Hematopoietic multipotent progenitor cell treated with erythropoietin and hydrocortisone succinate and interleukin-3 and kit ligand, for 17 days (in vitro differentiated cells): Measurements from ENCODE around the gene DNALI1.
"Not testable (repeated sequence)": the region's sequence is repeated elsewhere in the genome, so short reads cannot be mapped to it uniquely, and the experiment has no call there.

ENCODE experiments used
- DNase-seq: peaks from one replicate; pipeline ENCODE4 v3.0.0-alpha.2; 2015; ENCODE audit warnings: low spot score

Gene DNALI1

DNA sequence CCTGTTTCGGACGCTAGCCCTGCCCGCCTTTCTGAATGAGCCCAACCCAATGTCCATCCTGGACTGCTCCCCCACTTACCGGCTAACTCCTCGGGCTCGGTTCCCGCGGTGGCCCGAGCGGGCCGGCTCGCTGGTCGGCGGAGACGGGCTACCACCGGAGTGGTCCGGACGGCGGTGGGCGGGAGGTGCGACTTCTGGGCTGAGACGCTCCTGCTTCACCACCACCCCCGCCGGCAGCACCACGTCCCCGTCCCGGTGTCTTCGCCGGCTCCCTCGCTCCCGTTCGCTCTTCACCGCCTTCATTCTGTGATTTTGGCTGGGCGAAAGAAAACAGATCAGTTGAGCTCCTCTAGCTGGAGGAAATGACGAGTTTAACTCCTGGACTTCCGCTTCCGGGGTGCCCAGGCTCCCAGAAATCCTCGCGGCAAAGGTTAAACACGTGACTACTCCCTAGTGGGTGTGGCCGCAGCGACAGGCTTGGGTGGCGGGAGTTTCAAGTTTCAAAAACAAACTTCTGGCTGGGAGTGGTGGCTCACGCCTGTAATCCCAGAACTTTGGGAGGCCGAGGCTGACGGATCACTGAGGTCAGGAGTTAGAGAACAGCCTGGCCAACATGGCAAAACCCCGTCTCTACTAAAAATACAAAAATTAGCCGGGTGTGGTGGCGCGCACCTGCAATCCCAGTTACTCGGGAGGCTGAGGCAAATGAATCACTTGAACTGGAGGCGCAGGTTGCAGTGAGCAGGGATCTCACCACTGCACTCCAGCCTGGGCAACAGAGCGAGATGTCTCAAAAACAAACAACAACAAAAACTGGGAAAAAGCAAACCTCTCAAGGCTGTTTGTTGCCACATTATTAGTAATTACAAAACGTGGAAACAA lies 2.6 kb upstream of the DNALI1 start, which contains the start of gene SNIP1:
SNIP1 (minus strand) TSS at position 367 of the 882 bp plus-strand sequence; CDS start at position 303, 64 bp downstream.
- peak; percentile 95 for DNase-seq

DNA sequence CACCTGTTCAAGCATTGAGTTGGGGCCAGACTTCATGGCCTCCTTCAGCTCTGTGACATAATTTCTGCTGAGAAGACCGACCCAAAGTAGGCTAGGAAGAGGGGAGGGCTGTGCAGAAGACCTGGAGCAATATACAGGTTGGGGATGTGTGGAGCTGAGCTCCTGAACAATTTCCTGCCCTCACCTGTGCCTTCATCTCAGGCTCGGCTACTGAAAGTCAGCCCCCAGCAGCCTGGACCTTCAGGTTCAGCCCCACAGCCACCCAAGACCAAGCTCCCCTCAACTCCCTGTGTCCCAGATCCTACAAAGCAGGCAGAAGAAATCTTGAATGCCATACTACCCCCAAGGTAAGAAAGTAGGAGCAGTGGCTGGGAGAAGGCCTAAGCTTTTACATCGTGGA lies 662 bp downstream of the DNALI1 start:
- DNase-seq = no peak

DNA sequence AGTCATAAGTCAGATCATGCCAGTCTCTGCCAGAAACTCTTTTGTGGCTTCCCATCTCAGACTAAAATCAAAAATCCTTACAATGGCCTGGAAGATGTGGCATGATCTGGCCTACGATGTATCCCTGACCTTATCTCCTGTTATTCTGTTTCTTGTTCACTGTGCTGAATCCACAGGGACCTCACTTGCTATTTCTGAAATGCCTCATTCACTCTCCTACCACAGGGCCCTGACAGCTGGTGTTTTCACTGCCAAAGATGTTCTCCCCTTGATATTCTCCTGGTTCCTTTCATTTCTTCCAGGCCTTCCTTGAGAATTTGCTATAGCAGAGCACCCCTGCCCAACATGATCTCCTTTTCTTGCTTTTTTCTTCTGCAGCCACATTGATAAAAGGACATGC lies 1.7 kb downstream of the DNALI1 start:
- DNase-seq = no peak

DNA sequence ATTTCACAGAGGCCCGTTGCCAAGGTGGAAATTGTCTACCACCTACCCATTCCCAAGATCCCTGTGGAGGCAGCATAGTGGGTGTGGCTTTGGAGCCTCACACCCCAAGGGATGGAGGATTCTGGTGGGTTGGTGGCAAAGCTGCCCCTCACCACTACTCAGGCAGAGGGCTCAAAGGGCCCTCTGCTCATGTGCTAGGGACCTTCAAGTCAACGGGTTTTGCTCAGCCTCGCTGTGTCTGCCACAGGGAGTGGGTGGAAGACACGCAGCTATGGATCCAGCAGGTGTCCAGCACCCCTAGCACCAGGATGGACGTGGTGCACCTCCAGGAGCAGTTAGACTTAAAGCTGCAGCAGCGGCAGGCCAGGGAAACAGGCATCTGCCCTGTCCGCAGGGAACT lies 2.3 kb downstream of the DNALI1 start:
- no peak for DNase-seq

DNA sequence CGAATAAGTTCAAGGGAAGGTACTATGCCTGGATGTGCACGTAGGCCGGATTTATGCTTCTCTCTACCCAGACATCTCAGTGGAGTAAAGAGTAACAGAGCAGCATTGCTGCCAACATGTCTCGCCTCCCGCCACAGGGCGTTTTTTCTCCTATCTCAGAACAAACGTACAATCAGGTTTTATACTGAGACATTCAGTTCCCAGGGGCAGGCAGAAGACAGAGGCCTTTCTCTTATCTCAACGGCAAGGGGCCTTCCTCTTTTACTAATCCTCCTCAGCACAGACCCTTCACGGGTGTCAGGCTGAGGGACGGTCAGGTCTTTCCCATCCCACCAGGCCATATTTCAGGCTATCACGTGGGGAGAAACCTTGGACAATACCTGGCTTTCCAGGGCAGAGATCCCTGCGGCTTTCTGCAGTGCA lies 3.2 kb downstream of the DNALI1 start:
- not testable (repeated sequence) for DNase-seq

DNA sequence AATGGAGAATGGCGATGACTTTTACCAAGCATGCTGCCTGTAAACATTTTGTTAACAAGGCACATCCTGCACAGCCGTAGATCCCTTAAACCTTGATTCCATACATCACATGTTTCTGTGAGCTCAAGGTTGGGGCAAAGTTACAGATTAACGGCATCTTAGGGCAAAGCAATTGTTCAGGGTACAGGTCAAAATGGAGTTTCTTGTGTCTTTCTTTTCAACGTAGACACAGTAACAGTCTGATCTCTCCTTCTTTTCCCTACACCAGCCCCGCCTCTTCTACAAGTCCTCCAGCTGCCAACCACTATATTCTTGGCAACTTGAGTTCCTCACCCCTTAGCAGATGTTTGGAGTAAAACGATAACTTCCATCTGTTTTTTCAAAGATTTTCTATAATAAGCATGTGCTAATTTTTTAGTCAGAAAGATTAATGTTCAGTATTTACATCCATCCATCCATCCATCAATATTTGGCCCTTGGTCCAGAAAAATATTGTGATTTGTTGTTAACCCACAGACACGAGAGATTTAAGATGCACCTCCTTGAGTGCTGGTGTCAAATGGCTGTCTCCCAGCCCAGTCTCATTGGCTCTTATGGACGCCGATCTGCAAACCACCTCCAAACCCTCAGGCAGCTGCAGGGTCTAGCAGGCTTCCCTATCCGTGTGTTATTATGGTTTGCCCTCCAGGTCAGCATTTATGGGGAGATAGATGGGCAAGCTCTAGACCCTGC lies 3.8 kb downstream of the DNALI1 start:
- no peak for DNase-seq

DNA sequence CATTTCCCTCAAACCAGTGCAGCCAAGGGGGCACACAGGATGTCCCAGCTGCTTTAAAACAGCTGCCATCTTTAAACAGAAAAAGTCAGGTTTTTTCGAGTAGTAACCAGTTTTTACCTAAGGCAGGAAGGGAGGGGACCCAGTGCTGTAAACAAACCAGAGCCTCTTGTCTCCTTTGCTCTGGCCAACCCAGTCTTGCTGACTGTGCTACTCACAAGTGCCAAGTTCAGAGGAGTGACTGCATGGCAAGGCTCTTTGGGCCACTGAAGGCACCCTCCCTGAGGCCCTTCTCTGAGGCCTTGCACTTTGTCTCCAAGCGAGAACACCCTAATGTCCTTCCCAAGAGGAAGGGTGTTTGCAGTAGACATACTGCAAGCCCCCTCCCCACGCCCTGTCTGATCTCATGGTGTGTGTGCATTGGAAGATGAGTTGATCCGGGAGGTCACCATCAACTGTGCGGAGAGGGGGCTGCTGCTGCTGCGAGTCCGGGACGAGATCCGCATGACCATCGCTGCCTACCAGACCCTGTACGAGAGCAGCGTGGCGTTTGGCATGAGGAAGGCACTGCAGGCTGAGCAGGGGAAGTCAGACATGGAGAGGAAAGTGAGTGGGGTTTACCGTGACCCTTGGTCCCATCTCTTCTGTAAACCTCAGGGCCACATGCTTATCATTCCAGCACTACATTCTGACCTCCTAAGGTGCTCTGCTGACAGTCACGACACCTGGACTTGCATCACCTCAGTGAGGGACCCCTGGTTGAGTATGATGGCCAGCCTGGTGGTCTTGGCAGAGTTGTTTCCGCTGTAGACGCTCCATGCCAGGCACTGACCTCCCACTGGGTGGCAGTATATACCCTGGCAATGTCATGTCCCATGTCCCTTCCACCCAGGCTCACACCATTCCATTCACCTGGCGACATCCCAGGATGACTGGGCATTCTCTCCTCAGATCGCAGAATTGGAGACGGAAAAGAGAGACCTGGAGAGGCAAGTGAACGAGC lies 4.7 kb downstream of the DNALI1 start:
- DNase-seq = peak; percentile 52

DNA sequence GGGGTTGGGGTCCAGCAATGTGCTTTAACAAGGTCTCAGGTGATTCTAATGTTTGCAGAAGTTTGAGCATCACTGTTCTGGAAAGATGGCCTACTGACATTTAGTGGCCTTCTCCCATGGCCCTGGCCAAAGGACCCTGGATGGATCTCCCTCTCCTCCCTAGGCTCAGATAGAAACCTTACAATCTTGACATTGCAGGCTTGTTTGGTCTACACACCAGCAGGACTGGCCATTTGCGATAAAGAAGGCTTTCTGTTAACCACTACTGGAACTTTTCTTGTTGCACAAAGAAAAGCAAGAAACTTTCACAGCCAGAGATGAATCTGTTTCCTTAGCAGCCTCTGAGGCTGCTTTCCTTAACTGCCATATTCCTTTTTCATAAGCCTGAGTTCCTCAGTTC lies 6.2 kb downstream of the DNALI1 start:
- DNase-seq = no peak

DNA sequence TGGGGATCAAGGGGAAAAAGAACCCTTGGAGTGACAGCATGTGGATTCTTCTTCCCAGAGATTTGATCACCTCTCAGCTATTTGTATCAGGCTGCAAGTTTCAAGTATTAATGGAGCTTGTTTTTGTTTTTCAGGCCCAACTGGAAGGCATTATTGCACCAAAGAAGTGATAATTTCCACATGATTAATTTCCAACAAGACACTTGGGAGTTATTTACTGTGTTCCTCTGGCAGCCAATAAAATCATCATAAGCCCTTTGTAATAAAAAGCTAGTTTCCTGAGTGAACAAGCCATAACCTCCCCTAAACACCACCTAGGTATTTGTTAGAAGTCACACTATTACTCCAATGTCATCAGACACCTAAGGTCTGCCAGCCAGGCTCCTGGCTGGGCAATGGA lies 8.2 kb downstream of the DNALI1 start:
- no peak for DNase-seq

DNA sequence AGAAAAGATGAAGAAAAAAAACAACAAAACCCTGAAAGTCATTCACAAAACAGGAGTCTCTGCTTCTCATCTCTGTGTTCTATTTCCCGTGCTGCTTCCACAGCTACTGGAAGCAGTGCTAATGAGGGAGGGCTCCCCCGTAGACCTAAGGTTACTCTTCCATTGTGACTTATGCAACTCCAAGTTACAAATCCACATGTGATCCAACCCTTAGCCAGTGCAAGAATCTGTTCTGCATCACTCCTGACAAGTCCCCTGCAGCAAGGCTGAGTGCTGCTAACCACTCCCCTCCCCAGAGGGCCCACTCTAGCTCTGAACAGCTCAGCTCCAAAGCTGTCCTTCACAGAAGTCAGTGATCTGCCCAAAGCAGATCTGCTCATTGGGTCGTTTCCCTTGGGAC lies 10.3 kb downstream of the DNALI1 start:
- DNase-seq = no peak

DNA sequence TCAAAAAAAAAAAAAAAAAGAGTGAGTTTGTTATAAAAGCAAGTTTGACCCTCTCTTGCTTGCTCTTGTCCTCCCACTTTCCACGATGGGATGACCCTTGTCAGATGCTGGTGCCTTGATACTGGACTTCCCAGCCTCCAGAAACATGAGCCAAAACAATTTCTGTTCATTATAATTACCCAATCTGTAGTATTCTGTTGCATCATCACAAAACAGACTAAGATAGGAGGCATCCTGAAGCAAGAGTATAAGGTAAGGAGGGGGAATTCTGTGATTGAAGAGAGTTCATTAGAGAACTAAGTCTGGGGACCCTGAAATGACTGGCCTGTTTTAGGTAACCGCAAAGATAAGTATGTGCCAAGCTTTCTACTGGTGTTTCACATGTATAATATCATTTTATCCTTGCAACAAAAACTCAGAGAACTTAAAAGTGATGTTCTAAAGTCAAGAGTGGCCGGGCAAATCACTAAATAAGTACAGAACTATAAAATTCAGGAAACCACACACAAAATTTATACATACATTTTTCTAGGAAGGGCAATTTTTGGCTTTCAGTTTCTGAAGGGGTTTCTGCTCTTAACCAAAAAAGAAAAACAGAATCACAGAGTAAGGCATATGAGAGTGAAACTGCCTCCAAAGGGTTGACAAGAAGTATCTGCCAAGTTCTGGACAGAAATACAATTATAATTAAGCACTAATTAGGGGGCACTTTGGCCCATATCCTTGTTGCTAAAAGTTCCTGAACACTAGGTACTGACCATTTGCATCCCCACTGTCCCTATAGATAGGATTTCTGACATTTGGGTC lies 14.0 kb downstream of the DNALI1 start:
- no peak for DNase-seq

DNA sequence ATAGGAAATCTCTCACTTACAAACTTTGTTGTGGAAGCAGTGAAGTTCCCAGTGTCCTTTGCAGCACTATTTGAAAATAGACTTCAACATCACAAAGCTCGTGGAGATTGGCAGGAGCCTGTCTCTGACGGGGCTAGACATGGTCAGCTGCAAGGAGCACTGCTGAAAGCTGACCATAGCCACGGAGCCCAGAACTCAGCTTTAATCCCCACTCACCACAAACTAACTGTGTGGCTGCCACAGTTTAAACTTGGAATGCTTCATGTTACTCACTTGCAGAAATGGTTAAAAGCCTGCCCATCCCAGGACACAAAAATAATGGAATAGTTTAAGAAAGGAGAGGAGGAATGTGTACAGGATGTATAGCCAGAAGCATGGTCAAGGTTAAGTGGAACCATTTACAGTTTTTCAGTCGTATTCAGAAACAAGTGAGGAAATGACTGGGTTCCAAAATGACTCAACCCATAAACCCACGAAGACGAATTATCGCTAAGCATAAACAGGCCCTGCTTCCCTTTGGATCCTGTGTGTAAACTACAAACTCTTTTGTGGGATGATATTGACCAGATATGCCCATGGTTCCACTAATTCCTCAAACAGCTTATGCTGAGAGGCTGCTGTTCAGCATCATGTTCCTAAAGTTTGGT lies 18.2 kb downstream of the DNALI1 start:
- DNase-seq = no peak

DNA sequence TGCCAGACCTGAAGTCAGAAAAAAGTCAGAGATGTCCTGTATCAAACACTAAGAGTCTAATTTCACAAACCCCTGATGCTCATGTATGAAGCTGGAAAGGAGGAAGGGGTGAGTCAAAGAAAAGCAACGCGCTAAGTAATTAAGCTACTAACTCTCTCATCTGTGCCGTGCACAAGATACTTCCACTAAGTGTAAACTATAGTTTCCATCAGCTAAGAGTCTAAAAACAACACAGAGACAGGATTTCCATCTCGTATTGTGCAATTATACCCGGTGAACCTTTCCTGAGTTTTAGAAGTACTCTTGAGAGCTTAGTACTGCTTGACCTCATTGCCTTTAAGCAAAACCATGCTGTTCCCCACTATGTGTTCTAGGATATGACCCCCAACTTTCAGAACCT lies 19.0 kb downstream of the DNALI1 start:
- DNase-seq = no peak

DNA sequence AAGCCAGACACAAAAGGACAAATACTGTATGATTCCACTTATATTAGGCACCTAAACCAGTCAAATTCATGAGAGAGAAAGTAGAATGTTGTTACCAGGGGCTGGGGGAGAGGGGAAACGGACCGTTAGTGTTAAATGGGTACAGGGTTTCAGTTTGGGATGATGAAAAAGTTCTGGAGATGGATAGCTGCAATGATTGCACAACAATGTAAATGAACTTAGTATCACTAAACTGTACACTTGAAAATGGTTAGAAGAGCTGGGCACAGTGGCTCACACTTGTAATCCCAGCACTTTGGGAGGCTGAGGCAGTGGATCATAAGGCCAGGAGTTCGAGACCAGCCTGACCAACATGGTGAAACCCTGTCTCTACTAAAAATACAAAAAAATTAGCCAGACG lies 27.8 kb downstream of the DNALI1 start:
- not testable (repeated sequence) for DNase-seq

DNA sequence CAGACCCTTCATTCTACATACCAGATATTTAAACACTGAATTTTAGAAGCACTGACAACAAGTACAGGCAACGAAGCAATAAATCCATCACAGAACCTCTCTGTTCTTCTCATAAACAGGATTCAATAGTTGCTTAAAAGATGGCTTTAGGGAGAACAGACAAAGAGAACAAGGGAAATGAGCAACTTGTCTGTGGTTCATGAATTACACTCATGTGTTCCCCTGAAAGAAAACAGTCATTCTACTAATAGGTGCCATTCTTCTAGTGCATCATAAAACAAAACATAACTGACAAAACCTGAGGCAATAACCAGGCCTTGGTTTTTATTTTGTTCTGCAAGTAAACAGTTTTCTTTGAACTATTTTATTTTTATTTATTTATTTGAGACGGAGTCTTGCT lies 32.2 kb downstream of the DNALI1 start:
- no peak for DNase-seq

DNA sequence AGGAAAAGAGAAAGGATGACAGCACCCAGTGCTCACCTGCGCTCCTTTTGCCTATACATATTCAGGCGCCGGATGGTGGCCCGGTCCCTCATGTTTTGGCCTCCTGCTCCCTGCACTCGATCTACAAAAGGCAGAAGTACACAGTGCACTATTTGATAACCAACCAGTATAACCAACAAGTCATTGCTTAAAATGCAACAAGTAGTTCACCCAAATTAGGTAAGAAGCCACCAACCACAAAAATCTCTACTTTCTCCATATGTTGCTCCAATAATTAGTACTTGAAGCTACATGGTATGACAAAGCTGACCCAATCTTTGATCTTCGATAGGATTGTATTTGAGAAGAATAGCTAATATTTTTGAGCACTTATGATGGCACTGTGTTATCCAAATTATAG lies 37.0 kb downstream of the DNALI1 start:
- no peak for DNase-seq

DNA sequence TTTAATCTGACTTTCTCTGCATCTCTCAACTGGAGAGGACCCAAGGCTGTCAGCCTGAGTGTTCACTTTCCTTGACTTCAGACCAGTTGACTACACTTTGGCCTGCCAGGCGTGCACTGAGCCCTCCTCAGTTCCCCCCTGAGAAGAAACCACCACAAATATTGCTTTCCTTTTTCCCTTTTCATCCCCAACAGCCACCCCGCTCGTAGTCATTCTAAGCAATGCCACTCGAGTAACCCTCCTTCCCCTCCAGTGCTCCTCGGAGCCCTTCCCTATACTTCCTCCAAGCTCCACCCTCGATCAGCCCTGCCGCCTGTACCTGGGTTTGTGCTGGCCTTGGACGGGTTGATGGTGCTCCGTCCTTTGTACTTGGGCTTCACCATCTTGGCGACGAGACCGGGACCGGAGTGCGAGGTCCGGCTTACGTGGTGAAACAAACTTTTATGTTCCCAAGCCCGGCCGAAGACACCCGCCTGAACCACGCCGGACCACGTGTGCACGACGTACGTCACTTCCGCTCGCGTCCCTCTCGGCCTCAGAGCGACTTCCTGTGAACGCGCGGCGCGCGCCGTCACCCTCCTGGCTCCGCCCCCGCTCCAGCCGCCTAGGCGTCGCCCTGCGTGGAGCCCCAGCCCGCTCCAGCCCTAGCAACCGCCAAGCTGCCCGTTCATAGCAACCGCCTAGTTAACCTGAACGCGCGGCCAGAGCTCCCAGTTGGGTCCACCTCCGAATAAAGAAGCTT lies 38.9 kb downstream of the DNALI1 start, which contains the start of gene GNL2:
GNL2 (minus strand) TSS at position 498 of the 742 bp plus-strand sequence; CDS start at position 383, 115 bp downstream.
- DNase-seq = peak; percentile 96

DNA sequence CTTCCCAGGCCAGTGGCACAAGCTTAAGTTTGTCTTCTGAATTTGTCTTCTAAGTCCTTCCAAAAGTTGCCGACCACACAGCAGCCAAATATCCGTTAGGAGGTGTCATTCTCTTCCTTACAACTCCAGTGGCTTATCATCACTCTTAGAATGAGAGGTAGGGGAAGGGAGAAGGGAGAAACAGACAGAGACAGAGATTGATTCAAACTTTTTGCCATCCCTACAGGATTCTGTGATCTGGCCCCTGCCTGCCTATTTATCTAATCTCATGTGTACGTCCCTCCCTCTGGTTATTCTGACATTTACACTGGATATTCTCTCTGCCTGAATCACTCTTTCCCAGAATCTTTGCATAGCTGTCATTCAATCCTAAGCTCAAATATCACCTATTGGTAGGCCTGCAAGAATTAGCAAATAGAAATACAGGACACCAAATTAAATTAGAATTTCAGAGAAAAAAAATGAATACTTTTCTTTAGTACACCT lies 39.5 kb downstream of the DNALI1 start:
- no peak for DNase-seq

DNA sequence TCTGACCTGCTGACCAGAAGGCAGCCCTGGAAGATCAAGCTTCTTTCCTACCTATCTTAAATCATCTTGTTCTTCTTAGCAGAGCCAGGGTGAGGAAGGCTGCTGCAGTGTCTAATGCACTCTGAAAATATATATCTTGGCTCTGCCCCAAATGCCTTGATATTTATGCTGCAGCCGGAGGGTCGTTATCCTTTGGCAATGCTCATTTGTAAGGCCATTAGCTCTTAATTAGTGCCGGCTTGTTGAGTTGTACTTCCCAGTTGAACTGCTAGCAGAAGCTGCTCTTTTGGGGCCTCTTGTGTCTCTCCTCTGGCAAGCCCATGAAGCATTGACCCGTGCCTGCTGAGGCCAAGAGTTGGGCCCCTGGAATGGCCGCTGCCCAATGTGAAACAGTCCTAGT lies 43.2 kb downstream of the DNALI1 start:
- no peak for DNase-seq

DNA sequence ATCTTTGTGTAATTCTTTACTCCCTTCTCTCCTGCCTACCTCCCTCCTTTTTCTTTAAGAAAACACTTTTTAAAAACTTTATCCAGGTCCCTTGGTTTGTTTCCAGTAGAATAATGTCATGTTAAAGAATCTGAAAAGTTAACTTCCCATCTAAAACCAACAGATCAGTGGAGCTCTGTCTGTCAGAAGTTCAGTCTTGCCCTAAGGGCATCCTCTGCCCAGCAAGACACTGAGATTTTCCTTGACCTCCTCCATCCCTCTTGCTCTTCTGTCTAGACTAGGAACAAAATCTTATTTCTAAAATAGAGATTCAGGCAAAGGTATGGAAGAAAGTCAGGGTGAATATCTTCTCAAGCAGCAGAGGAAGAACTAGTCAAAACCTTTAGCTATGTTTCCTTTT lies 44.7 kb downstream of the DNALI1 start:
- no peak for DNase-seq
